Astrocyte (in vitro differentiated cells and primary cell): Measurements from ENCODE around the gene TIMM8B. TPM values are rescaled to one million over a fixed set of nuclear protein-coding genes. Genes with fewer than 3 reads are reported as not detected.

ENCODE experiments used
- DNase-seq: peaks from one replicate; pipeline ENCODE4 v3.0.0-alpha.2; 2010; ENCODE audit warnings: low read depth
- FAIRE-seq: peaks from 2 replicates; lab custom pipeline; 2011; peaks lifted over from hg19 to GRCh38; lab: Jason Lieb, UNC
- H2AFZ ChIP-seq: 2 replicates; pipeline ENCODE4 v1.6.0; 2012; ENCODE audit warnings: low read depth, low read length, inconsistent platforms
- H3K27ac ChIP-seq: 2 replicates; pipeline ENCODE4 v1.5.1; 2011; ENCODE audit warnings: low read depth, low read length, inconsistent platforms
- H3K27me3 ChIP-seq: 2 replicates; pipeline ENCODE4 v1.6.0; 2011; ENCODE audit warnings: low read length, inconsistent platforms; ENCODE audit not compliant: insufficient read depth
- H3K36me3 ChIP-seq: 2 replicates; pipeline ENCODE4 v1.5.1; 2011; ENCODE audit warnings: low read length, inconsistent platforms; ENCODE audit not compliant: insufficient read depth
- H3K4me1 ChIP-seq: 2 replicates; pipeline ENCODE4 v1.5.1; 2011; ENCODE audit warnings: low read length, inconsistent platforms; ENCODE audit not compliant: insufficient read depth
- H3K4me2 ChIP-seq: 2 replicates; pipeline ENCODE4 v1.6.0; 2012; ENCODE audit warnings: low read length, inconsistent platforms
- H3K4me3 ChIP-seq: 2 replicates; pipeline ENCODE4 v1.5.1; 2011; ENCODE audit warnings: low read depth, mild to moderate bottlenecking, low read length, inconsistent platforms; ENCODE audit not compliant: insufficient read depth
- H3K79me2 ChIP-seq: 2 replicates; pipeline ENCODE4 v1.6.0; 2012; ENCODE audit warnings: mild to moderate bottlenecking, low read length, inconsistent platforms; ENCODE audit not compliant: insufficient read depth
- H3K9ac ChIP-seq: 2 replicates; pipeline ENCODE4 v1.6.0; 2012; ENCODE audit warnings: mild to moderate bottlenecking, low read length, inconsistent platforms
- H3K9me3 ChIP-seq: 2 replicates; pipeline ENCODE4 v1.5.1; 2012; ENCODE audit warnings: low read depth, mild to moderate bottlenecking, low read length, inconsistent platforms; ENCODE audit not compliant: insufficient read depth
- H4K20me1 ChIP-seq: 2 replicates; pipeline ENCODE4 v1.6.0; 2012; ENCODE audit warnings: low read length, inconsistent platforms; ENCODE audit not compliant: insufficient read depth
- H3K27ac Mint-ChIP-seq: one replicate; pipeline ENCODE4 v1.8.0; 2021; ENCODE audit warnings: mild to moderate bottlenecking, mixed read lengths; ENCODE audit not compliant: unreplicated experiment
- H3K27me3 Mint-ChIP-seq: one replicate; pipeline ENCODE4 v1.8.0; 2021; ENCODE audit warnings: low read depth, mixed read lengths; ENCODE audit not compliant: unreplicated experiment
- H3K36me3 Mint-ChIP-seq: one replicate; pipeline ENCODE4 v1.8.0; 2021; ENCODE audit warnings: low read depth, mixed read lengths; ENCODE audit not compliant: unreplicated experiment
- H3K4me1 Mint-ChIP-seq: one replicate; pipeline ENCODE4 v1.8.0; 2021; ENCODE audit warnings: low read depth, mixed read lengths; ENCODE audit not compliant: unreplicated experiment
- H3K4me3 Mint-ChIP-seq: one replicate; pipeline ENCODE4 v1.8.0; 2021; ENCODE audit warnings: mild to moderate bottlenecking, moderate library complexity, mixed read lengths; ENCODE audit not compliant: unreplicated experiment
- H3K9me3 Mint-ChIP-seq: one replicate; pipeline ENCODE4 v1.8.0; 2021; ENCODE audit warnings: mild to moderate bottlenecking, mixed read lengths; ENCODE audit not compliant: unreplicated experiment
- EZH2 ChIP-seq: IDR thresholded peaks from 2 replicates; pipeline ENCODE4 v1.6.1; 2012; ENCODE audit warnings: mild to moderate bottlenecking, low read length, inconsistent platforms; ENCODE audit not compliant: insufficient read depth
- total RNA-seq: library from RNA; stranded (reverse); gene quantifications from 2 replicates; pipeline ENCODE4 v1.2.1, GENCODE V29; 2021
- TF ChIP-seq, protein P1 (sequence below): IDR thresholded peaks from 2 replicates; pipeline ENCODE4 v1.5.1; 2011; ENCODE audit warnings: low read depth, mild to moderate bottlenecking, inconsistent platforms, low read length, moderate library complexity; ENCODE audit not compliant: insufficient read depth

Gene TIMM8B
- total RNA-seq, 1 donor from 2014 or later = 68.9 TPM

DNA sequence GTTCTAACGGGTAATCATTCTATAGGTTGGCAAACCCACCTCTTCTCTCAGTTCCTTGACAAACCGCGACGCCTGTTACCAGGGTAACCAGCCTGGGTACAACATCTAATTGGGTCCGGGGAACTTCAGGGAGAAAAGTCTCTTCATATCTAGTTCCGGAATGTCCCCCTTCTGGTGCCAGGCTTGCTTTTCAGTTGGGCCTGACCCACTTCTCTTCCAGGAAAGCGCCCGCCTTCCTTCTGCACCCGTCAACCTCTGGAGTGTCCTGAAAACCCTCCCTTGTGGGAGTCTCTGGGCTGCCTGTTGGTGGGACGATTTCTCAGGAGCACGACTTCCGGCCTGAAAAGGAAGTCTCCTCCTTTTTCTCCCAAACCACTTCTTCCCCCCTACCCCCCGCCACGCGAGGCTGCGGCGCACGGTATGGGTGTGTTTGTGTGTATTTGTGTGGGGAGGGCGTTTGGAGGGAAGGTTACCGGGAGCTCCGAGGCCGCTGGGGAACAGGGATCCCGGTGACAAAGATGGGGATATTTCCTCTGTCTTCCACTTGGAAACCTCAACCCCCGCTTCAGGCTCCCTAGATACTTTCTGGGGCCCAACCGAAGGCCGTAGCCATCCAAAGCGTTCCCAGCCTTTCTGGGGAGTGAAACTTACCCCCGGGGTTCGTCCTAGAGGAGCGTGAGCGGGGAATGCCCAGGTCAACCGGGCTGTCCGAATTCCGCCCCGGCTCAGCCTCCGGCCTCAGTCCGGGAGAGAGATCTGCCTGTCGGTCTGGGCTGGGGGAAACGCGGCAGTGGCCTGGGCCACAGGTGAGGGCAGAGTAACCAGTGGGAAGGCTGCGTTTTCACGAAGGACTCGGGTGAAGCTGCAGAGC is 12.4 kb downstream of the TIMM8B start, which contains the start of the genes NKAPD1 and PIH1D2:
Gene NKAPD1 (plus strand): TSS at position 359 of the 871 bp plus-strand sequence. CDS start 1,276 bp downstream, outside the sequence.
Gene PIH1D2 (minus strand): TSS at position 77 of the 871 bp plus-strand sequence. CDS start 843 bp downstream, outside the sequence.
- DNase-seq (peak; percentile 81), FAIRE-seq (no peak)
- no peaks in the 10 kb centered on the region for H4K20me1 ChIP-seq
- peak within 1 kb of the TSS; percentile 99 for H3K4me3 Mint-ChIP-seq
- peak within 1 kb of the TSS; percentile 95 for H3K4me2 ChIP-seq
- peak within 1 kb of the TSS; percentile 97 for H3K9ac ChIP-seq
- peak within 1 kb of the TSS; percentile 92 for H3K27ac ChIP-seq
- no peaks in the 10 kb centered on the region for H3K9me3 ChIP-seq
- peak within 1 kb of the TSS; percentile 97 for H3K27ac Mint-ChIP-seq
- H3K36me3 ChIP-seq = peaks cover 22% of the 10 kb centered on the region
- no peaks in the 10 kb centered on the region for H3K27me3 Mint-ChIP-seq
- peaks cover 13% of the 10 kb centered on the region for H3K4me1 Mint-ChIP-seq
- peaks cover 2% of the 10 kb centered on the region for H3K36me3 Mint-ChIP-seq
- H3K79me2 ChIP-seq = peaks cover 31% of the 10 kb centered on the region
- H3K4me3 ChIP-seq = peak within 1 kb of the TSS; percentile 91
- TF ChIP-seq, protein P1, sequence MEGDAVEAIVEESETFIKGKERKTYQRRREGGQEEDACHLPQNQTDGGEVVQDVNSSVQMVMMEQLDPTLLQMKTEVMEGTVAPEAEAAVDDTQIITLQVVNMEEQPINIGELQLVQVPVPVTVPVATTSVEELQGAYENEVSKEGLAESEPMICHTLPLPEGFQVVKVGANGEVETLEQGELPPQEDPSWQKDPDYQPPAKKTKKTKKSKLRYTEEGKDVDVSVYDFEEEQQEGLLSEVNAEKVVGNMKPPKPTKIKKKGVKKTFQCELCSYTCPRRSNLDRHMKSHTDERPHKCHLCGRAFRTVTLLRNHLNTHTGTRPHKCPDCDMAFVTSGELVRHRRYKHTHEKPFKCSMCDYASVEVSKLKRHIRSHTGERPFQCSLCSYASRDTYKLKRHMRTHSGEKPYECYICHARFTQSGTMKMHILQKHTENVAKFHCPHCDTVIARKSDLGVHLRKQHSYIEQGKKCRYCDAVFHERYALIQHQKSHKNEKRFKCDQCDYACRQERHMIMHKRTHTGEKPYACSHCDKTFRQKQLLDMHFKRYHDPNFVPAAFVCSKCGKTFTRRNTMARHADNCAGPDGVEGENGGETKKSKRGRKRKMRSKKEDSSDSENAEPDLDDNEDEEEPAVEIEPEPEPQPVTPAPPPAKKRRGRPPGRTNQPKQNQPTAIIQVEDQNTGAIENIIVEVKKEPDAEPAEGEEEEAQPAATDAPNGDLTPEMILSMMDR = no peak
- TF ChIP-seq EZH2 = no peak
- peak within 1 kb of the TSS; percentile 81 for H2AFZ ChIP-seq
- peaks cover 9% of the 10 kb centered on the region for H3K4me1 ChIP-seq
- H3K27me3 ChIP-seq = no peaks in the 10 kb centered on the region
- no peaks in the 10 kb centered on the region for H3K9me3 Mint-ChIP-seq

DNA sequence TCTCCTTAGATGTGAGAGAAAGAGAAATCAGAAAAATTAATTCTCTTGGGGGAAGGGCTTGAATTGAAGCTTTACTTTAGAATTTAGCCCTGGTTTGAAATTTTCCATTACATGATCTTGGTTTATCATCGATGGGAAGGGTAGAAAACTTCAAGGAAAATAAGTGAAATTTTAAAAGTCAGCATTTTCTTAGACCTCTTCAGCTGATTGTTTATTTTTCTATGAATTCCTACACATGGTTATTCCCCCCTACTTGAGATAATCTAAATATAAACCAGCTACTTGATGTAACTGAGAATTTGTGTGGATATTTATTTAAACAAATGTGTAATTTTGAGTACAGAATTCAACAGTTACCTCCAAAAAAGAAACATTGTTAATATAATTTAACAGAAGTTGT is 23.6 kb downstream of the TIMM8B start:
- Mint-ChIP-seq H3K9me3 (no peaks in the 10 kb centered on the region), H3K27ac (no peak overlapping the region), H3K4me1 (no peaks in the 10 kb centered on the region), H3K36me3 (peaks cover 3% of the 10 kb centered on the region), H3K27me3 (no peaks in the 10 kb centered on the region), H3K4me3 (no peak overlapping the region)
- Histone ChIP-seq H3K9ac (no peak overlapping the region), H3K9me3 (no peaks in the 10 kb centered on the region), H3K27me3 (no peaks in the 10 kb centered on the region), H3K4me2 (no peak overlapping the region), H3K4me3 (no peak overlapping the region), H3K27ac (no peak overlapping the region), H3K4me1 (no peaks in the 10 kb centered on the region), H4K20me1 (no peaks in the 10 kb centered on the region), H2AFZ (no peak overlapping the region), H3K36me3 (peaks cover 13% of the 10 kb centered on the region), H3K79me2 (no peaks in the 10 kb centered on the region)
- DNase-seq (no peak), FAIRE-seq (peak; percentile 62)
- no peak for TF ChIP-seq EZH2
- TF ChIP-seq, protein P1 = no peak
